DOHH2 (cell line): ENCODE data around the gene TAX1BP3.
"Not testable (repeated sequence)": the region's sequence is repeated elsewhere in the genome, so short reads cannot be mapped to it uniquely, and the experiment has no call there.

Experiments used
- EZH2phosphoT487 ChIP-seq: fragments of 200-600 bp; sonication (generic); IDR thresholded peaks from 2 replicates; pipeline ENCODE4 v1.6.1; 2017; ENCODE audit warnings: borderline replicate concordance, mild to moderate bottlenecking, antibody characterized with exemption, low read length, moderate library complexity, mixed read lengths
- TF ChIP-seq, protein P1 (sequence below): fragments of 200-600 bp; sonication (generic); IDR thresholded peaks from one replicate; pipeline ENCODE4 v1.5.1; 2014; ENCODE audit warnings: antibody characterized with exemption, mild to moderate bottlenecking, low read depth, low read length; ENCODE audit not compliant: poor library complexity, severe bottlenecking

DNA sequence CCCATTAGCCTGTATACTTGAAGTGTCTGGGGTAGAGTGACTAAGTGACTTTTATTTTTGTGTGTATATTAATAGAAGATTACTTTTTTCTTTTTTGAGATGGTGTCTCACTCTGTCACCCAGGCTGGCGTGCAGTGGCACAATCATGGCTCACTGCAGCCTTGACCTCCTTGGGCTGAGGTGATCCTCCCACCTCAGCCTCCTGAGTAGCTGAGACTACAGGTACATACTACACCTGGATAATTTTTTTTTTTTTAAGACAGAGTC, 37.3 kb upstream of the TAX1BP3 start:
- TF ChIP-seq, protein P1, sequence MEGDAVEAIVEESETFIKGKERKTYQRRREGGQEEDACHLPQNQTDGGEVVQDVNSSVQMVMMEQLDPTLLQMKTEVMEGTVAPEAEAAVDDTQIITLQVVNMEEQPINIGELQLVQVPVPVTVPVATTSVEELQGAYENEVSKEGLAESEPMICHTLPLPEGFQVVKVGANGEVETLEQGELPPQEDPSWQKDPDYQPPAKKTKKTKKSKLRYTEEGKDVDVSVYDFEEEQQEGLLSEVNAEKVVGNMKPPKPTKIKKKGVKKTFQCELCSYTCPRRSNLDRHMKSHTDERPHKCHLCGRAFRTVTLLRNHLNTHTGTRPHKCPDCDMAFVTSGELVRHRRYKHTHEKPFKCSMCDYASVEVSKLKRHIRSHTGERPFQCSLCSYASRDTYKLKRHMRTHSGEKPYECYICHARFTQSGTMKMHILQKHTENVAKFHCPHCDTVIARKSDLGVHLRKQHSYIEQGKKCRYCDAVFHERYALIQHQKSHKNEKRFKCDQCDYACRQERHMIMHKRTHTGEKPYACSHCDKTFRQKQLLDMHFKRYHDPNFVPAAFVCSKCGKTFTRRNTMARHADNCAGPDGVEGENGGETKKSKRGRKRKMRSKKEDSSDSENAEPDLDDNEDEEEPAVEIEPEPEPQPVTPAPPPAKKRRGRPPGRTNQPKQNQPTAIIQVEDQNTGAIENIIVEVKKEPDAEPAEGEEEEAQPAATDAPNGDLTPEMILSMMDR: not testable (repeated sequence)
- TF ChIP-seq EZH2phosphoT487: not testable (repeated sequence)
